HEK293 (cell line): ENCODE measurements around the gene NSUN3.

Source experiments
- CTCF ChIA-PET: fragments of 350-600 bp; formaldehyde crosslinking; extraction: SDS; loops from one replicate; lab custom pipeline; 2021; ENCODE audit warnings: antibody characterized with exemption; lab: Yijun Ruan, JAX
- POLR2A ChIA-PET: fragments of 300-600 bp; formaldehyde crosslinking; extraction: SDS; loops from one replicate; lab custom pipeline; 2020; ENCODE audit warnings: antibody characterized with exemption, inconsistent platforms; lab: Yijun Ruan, JAX
- H3K27ac ChIP-seq: fragments of 200-500 bp; sonication (Bioruptor generic); 2 replicates; pipeline ENCODE4 v1.5.1; 2014; ENCODE audit warnings: low read depth, low read length, control low read depth, inconsistent platforms; ENCODE audit errors: extremely low read depth
- H3K36me3 ChIP-seq, 2 experiments: fragments of 200-500 bp in 1 of 2; sonication (Bioruptor generic) in 1 of 2; 1 replicate in 1 of 2; 2 replicates in 1 of 2; pipeline ENCODE4 v1.5.1; 2014 to 2017; ENCODE audit warnings: inconsistent platforms in 2 of 2, low read length in 2 of 2; ENCODE audit not compliant: control insufficient read depth in 2 of 2, insufficient read depth in 1 of 2
- H3K4me1 ChIP-seq: fragments of 200-500 bp; sonication (Bioruptor generic); 2 replicates; pipeline ENCODE4 v1.5.1; 2014; ENCODE audit warnings: mild to moderate bottlenecking, low read length, inconsistent platforms; ENCODE audit not compliant: control insufficient read depth, insufficient read depth
- H3K4me3 ChIP-seq: 2 replicates; pipeline ENCODE4 v1.5.1; 2011; ENCODE audit warnings: low read depth, mild to moderate bottlenecking, control low read depth, low read length, moderate library complexity
- H3K9me3 ChIP-seq: fragments of 200-500 bp; sonication (Bioruptor generic); 2 replicates; pipeline ENCODE4 v1.5.1; 2014; ENCODE audit warnings: low read depth, low read length, inconsistent platforms; ENCODE audit not compliant: control insufficient read depth, insufficient read depth
- GLI2 ChIP-seq: fragments of 450-650 bp; formaldehyde crosslinking; IDR thresholded peaks from 2 replicates; pipeline ENCODE4; 2017; ENCODE audit warnings: missing biosample characterization, missing genetic modification characterization, low read depth, borderline replicate concordance
- IKZF3 ChIP-seq: fragments of 450-650 bp; IDR thresholded peaks from 2 replicates; pipeline ENCODE4 v1.5.0; 2018; ENCODE audit warnings: missing biosample characterization, mild to moderate bottlenecking, missing genetic modification characterization, moderate library complexity
- KLF1 ChIP-seq: fragments of 450-650 bp; formaldehyde crosslinking; IDR thresholded peaks from 2 replicates; pipeline ENCODE4 v1.5.1; 2016; ENCODE audit warnings: missing biosample characterization, missing genetic modification characterization
- RBAK ChIP-seq: fragments of 450-650 bp; formaldehyde crosslinking; IDR thresholded peaks from 2 replicates; pipeline ENCODE4 v1.5.1; 2016; ENCODE audit warnings: missing biosample characterization, missing genetic modification characterization
- ZNF138 ChIP-seq: fragments of 450-650 bp; formaldehyde crosslinking; IDR thresholded peaks from 2 replicates; pipeline ENCODE4 v1.5.1; 2016; ENCODE audit warnings: missing biosample characterization, missing genetic modification characterization, borderline replicate concordance
- ZNF174 ChIP-seq: fragments of 450-650 bp; formaldehyde crosslinking; IDR thresholded peaks from 2 replicates; pipeline ENCODE4 v1.5.0; 2017; ENCODE audit warnings: missing biosample characterization, mild to moderate bottlenecking, missing genetic modification characterization
- ZNF214 ChIP-seq: fragments of 450-650 bp; formaldehyde crosslinking; IDR thresholded peaks from 2 replicates; pipeline ENCODE4 v1.5.1; 2017; ENCODE audit warnings: missing biosample characterization, mild to moderate bottlenecking, missing genetic modification characterization, borderline replicate concordance
- ZNF266 ChIP-seq: fragments of 450-650 bp; formaldehyde crosslinking; IDR thresholded peaks from 2 replicates; pipeline ENCODE4 v1.5.1; 2016; ENCODE audit warnings: missing biosample characterization, missing genetic modification characterization, low read depth
- ZNF394 ChIP-seq: fragments of 450-650 bp; formaldehyde crosslinking; IDR thresholded peaks from 2 replicates; pipeline ENCODE4 v1.5.1; 2016; ENCODE audit warnings: missing biosample characterization, missing genetic modification characterization, mild to moderate bottlenecking, moderate library complexity, borderline replicate concordance
- ZNF514 ChIP-seq: fragments of 450-650 bp; formaldehyde crosslinking; IDR thresholded peaks from 2 replicates; pipeline ENCODE4 v1.5.1; 2016; ENCODE audit warnings: missing biosample characterization, missing genetic modification characterization
- ZNF555 ChIP-seq: fragments of 450-650 bp; formaldehyde crosslinking; conservative IDR thresholded peaks from 2 replicates; pipeline ENCODE4 v1.5.1; 2017; ENCODE audit warnings: missing biosample characterization, mild to moderate bottlenecking, missing genetic modification characterization, inconsistent platforms
- ZNF585B ChIP-seq: fragments of 450-650 bp; formaldehyde crosslinking; IDR thresholded peaks from 2 replicates; pipeline ENCODE4 v1.5.1; 2016; ENCODE audit warnings: missing biosample characterization, missing genetic modification characterization
- ZNF660 ChIP-seq: fragments of 450-650 bp; IDR thresholded peaks from 2 replicates; pipeline ENCODE4 v1.5.1; 2018; ENCODE audit warnings: missing biosample characterization, mild to moderate bottlenecking, missing genetic modification characterization
- ZNF76 ChIP-seq: fragments of 450-650 bp; formaldehyde crosslinking; IDR thresholded peaks from 2 replicates; pipeline ENCODE4; 2016; ENCODE audit warnings: low read depth, missing biosample characterization, missing genetic modification characterization, borderline replicate concordance
- ZNF830 ChIP-seq: fragments of 450-650 bp; IDR thresholded peaks from 2 replicates; pipeline ENCODE4 v1.5.0; 2018; ENCODE audit warnings: missing biosample characterization, missing genetic modification characterization, low read depth, mild to moderate bottlenecking, moderate library complexity
- ZSCAN16 ChIP-seq: fragments of 450-650 bp; formaldehyde crosslinking; IDR thresholded peaks from 2 replicates; pipeline ENCODE4 v1.5.1; 2016; ENCODE audit warnings: missing biosample characterization, missing genetic modification characterization
- TF ChIP-seq, protein P1 (sequence below): fragments of 450-650 bp; formaldehyde crosslinking; IDR thresholded peaks from 2 replicates; pipeline ENCODE4 v1.5.1; 2016; ENCODE audit warnings: missing biosample characterization, missing genetic modification characterization, borderline replicate concordance
- TF ChIP-seq, protein P2 (sequence below): fragments of 450-650 bp; formaldehyde crosslinking; conservative IDR thresholded peaks from 2 replicates; pipeline ENCODE4 v1.5.1; 2016; ENCODE audit warnings: low read depth, missing biosample characterization, missing genetic modification characterization

The NSUN3 gene

DNA sequence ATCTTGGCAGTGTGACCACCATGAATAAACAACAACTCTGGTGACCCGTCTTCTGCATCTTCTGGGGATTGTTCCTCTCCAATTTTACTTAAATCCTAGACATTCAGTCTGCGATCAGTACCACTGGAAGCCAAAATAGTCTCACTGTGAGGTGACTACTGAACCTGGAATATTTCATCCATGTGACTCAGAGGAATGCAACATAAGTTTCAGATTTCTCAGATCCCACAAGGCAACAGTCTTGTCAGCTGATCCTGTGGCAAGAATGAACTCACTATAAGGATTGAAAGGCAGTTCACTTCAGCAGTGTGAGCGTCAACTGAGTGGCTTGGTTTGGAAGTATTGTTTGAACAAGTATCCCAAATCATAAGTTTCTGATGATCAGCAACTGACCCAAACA, 13.2 kb downstream of the NSUN3 start:
- ChIA-PET POLR2A (no interaction called here), CTCF (no interaction called here)
- H3K4me3 ChIP-seq = no peak overlapping the region
- TF ChIP-seq ZNF214 (tag by site-specific recombination) (no peak), RBAK (tag by site-specific recombination) (no peak), ZNF76 (tag by site-specific recombination) (no peak), ZNF830 (no peak), KLF1 (tag by site-specific recombination) (no peak), ZSCAN16 (no peak), ZNF585B (tag by site-specific recombination) (no peak), GLI2 (tag by site-specific recombination) (no peak), ZNF514 (tag by site-specific recombination) (no peak), ZNF660 (no peak), ZNF138 (tag by site-specific recombination) (no peak), ZNF174 (no peak), ZNF394 (tag by site-specific recombination) (no peak), ZNF266 (tag by site-specific recombination) (no peak), ZNF555 (tag by site-specific recombination) (no peak), IKZF3 (no peak)
- TF ChIP-seq, protein P1, sequence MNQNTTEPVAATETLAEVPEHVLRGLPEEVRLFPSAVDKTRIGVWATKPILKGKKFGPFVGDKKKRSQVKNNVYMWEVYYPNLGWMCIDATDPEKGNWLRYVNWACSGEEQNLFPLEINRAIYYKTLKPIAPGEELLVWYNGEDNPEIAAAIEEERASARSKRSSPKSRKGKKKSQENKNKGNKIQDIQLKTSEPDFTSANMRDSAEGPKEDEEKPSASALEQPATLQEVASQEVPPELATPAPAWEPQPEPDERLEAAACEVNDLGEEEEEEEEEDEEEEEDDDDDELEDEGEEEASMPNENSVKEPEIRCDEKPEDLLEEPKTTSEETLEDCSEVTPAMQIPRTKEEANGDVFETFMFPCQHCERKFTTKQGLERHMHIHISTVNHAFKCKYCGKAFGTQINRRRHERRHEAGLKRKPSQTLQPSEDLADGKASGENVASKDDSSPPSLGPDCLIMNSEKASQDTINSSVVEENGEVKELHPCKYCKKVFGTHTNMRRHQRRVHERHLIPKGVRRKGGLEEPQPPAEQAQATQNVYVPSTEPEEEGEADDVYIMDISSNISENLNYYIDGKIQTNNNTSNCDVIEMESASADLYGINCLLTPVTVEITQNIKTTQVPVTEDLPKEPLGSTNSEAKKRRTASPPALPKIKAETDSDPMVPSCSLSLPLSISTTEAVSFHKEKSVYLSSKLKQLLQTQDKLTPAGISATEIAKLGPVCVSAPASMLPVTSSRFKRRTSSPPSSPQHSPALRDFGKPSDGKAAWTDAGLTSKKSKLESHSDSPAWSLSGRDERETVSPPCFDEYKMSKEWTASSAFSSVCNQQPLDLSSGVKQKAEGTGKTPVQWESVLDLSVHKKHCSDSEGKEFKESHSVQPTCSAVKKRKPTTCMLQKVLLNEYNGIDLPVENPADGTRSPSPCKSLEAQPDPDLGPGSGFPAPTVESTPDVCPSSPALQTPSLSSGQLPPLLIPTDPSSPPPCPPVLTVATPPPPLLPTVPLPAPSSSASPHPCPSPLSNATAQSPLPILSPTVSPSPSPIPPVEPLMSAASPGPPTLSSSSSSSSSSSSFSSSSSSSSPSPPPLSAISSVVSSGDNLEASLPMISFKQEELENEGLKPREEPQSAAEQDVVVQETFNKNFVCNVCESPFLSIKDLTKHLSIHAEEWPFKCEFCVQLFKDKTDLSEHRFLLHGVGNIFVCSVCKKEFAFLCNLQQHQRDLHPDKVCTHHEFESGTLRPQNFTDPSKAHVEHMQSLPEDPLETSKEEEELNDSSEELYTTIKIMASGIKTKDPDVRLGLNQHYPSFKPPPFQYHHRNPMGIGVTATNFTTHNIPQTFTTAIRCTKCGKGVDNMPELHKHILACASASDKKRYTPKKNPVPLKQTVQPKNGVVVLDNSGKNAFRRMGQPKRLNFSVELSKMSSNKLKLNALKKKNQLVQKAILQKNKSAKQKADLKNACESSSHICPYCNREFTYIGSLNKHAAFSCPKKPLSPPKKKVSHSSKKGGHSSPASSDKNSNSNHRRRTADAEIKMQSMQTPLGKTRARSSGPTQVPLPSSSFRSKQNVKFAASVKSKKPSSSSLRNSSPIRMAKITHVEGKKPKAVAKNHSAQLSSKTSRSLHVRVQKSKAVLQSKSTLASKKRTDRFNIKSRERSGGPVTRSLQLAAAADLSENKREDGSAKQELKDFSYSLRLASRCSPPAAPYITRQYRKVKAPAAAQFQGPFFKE (tag by site-specific recombination) = no peak
- TF ChIP-seq, protein P2, sequence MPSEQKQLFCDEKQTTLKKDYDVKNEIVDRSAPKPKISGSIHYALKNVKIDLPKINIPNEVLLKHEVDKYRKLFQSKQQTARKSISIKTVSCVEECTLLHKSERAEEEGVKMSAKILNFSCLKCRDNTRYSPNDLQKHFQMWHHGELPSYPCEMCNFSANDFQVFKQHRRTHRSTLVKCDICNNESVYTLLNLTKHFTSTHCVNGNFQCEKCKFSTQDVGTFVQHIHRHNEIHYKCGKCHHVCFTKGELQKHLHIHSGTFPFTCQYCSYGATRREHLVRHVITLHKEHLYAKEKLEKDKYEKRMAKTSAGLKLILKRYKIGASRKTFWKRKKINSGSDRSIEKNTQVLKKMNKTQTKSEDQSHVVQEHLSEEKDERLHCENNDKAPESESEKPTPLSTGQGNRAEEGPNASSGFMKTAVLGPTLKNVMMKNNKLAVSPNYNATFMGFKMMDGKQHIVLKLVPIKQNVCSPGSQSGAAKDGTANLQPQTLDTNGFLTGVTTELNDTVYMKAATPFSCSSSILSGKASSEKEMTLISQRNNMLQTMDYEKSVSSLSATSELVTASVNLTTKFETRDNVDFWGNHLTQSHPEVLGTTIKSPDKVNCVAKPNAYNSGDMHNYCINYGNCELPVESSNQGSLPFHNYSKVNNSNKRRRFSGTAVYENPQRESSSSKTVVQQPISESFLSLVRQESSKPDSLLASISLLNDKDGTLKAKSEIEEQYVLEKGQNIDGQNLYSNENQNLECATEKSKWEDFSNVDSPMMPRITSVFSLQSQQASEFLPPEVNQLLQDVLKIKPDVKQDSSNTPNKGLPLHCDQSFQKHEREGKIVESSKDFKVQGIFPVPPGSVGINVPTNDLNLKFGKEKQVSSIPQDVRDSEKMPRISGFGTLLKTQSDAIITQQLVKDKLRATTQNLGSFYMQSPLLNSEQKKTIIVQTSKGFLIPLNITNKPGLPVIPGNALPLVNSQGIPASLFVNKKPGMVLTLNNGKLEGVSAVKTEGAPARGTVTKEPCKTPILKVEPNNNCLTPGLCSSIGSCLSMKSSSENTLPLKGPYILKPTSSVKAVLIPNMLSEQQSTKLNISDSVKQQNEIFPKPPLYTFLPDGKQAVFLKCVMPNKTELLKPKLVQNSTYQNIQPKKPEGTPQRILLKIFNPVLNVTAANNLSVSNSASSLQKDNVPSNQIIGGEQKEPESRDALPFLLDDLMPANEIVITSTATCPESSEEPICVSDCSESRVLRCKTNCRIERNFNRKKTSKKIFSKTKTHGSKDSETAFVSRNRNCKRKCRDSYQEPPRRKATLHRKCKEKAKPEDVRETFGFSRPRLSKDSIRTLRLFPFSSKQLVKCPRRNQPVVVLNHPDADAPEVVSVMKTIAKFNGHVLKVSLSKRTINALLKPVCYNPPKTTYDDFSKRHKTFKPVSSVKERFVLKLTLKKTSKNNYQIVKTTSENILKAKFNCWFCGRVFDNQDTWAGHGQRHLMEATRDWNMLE (tag by site-specific recombination) = no peak
- no peaks in the 10 kb centered on the region for H3K9me3 ChIP-seq
- H3K36me3 ChIP-seq = peaks cover 0 to 21% of the 10 kb centered on the region in 2 experiments; a peak in 1 of 3 replicates
- no peaks in the 10 kb centered on the region for H3K4me1 ChIP-seq
- no peak overlapping the region for H3K27ac ChIP-seq
